ENCODE measurements around the gene SLC35F4.

DNA sequence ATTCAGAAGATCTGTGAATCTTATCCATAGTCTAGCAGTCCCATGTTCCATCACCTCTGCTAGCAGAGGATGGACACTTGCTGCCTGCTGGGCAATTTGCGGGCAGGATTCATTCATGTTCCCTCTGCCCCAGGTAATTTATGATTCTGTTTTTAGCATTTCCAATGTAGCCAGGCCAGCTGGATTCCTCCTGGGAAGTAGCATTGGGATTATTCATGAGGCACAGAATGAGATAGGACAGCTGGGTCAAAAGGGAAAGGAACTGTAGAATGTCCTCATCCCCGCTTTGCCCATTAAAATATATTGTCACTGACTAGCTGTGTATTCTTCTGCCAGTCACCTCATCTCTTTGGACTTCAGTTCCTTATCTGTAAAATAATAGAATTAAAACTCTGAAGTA is 68.7 kb downstream of the SLC35F4 start:
- TF ChIP-seq, protein P1, sequence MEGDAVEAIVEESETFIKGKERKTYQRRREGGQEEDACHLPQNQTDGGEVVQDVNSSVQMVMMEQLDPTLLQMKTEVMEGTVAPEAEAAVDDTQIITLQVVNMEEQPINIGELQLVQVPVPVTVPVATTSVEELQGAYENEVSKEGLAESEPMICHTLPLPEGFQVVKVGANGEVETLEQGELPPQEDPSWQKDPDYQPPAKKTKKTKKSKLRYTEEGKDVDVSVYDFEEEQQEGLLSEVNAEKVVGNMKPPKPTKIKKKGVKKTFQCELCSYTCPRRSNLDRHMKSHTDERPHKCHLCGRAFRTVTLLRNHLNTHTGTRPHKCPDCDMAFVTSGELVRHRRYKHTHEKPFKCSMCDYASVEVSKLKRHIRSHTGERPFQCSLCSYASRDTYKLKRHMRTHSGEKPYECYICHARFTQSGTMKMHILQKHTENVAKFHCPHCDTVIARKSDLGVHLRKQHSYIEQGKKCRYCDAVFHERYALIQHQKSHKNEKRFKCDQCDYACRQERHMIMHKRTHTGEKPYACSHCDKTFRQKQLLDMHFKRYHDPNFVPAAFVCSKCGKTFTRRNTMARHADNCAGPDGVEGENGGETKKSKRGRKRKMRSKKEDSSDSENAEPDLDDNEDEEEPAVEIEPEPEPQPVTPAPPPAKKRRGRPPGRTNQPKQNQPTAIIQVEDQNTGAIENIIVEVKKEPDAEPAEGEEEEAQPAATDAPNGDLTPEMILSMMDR (conservative IDR thresholded peaks at IDR 0.05): no peak
- TF ChIP-seq ZFX (IDR thresholded peaks at IDR 0.05): no peak

Data from C4-2B (cell line).